Thoracic aorta (tissue), 2 donors: Measurements from ENCODE around the gene NUTF2. TPM values are rescaled to one million over a fixed set of nuclear protein-coding genes. Genes with fewer than 3 reads are reported as not detected.
"Not testable (repeated sequence)": the region's sequence is repeated elsewhere in the genome, so short reads cannot be mapped to it uniquely, and the experiment has no call there.

Experiments used
- ATAC-seq: fragments of 150-250 bp; one replicate; pipeline ENCODE4 v1.8.0; 2017; ENCODE audit warnings: low read depth; ENCODE audit not compliant: insufficient number of reproducible peaks, low FRiP score
- DNase-seq: peaks from one replicate; pipeline ENCODE4 v3.0.0-alpha.2; 2020; ENCODE audit warnings: low spot score
- H3K27ac ChIP-seq, 2 donors: fragments of 200-600 bp; sonication (generic); 1 replicate in 1 of 2; 2 replicates in 1 of 2; pipeline ENCODE4 v1.5.1; 2016; ENCODE audit warnings: mild to moderate bottlenecking in 2 of 2, moderate library complexity in 2 of 2
- H3K27me3 ChIP-seq: fragments of 200-600 bp; sonication (generic); replicated peaks from 2 replicates; pipeline ENCODE4 v1.6.0; 2016; ENCODE audit warnings: mild to moderate bottlenecking; ENCODE audit not compliant: insufficient read depth
- H3K36me3 ChIP-seq: fragments of 200-600 bp; sonication (generic); one replicate; pipeline ENCODE4 v1.5.1; 2016
- H3K4me1 ChIP-seq, 2 donors: fragments of 200-600 bp; sonication (generic); 1 replicate in 1 of 2; 2 replicates in 1 of 2; pipeline versions ENCODE4 v1.5.1 to v1.6.0; 2016; ENCODE audit warnings: low read depth in 2 of 2, mild to moderate bottlenecking in 1 of 2; ENCODE audit not compliant: control insufficient read depth in 1 of 2
- H3K4me3 ChIP-seq: fragments of 200-600 bp; sonication (generic); 2 replicates; pipeline ENCODE4 v1.5.1; 2016; ENCODE audit warnings: mild to moderate bottlenecking
- H3K9me3 ChIP-seq: fragments of 200-600 bp; sonication (generic); 2 replicates; pipeline ENCODE4 v1.5.1; 2016
- total RNA-seq, 2 donors: library from RNA; depleted of rRNA; stranded (reverse); fragments of >200 nt; gene quantifications; one replicate each; pipeline versions ENCODE4 v1.1.0 to v1.2.3, GENCODE V29; 2016
- TF ChIP-seq, protein P1 (sequence below): fragments of 200-600 bp; sonication (generic); IDR thresholded peaks from one replicate; pipeline ENCODE4 v1.5.1; 2019; ENCODE audit warnings: antibody characterized with exemption

The NUTF2 gene
- total RNA-seq, 2 donors from 2014 or later = 79.0 to 172 TPM

DNA sequence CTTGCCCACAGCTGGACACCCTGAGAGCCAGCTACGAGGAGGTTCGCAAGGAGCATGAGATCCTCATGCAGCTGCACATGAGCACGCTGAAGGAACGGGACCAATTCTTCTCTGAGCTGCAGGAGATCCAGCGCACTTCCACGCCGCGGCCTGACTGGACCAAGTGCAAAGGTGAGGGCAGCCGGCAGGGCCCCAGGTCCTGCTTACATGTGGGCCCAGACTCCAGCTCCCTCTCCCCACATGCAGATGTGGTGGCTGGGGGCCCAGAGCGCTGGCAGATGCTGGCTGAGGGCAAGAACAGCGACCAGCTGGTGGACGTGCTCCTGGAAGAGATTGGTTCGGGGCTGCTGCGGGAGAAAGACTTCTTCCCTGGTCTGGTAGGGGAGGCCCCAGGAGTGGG lies 20.8 kb upstream of the NUTF2 start:
- H3K4me1 ChIP-seq = no peaks in the 10 kb centered on the region
- DNase-seq = no peak
- no peak overlapping the region for H3K4me3 ChIP-seq
- H3K27ac ChIP-seq = no peak overlapping the region
- H3K36me3 ChIP-seq = peaks cover 21% of the 10 kb centered on the region
- no peaks in the 10 kb centered on the region for H3K27me3 ChIP-seq
- ATAC-seq = no peak
- TF ChIP-seq, protein P1, sequence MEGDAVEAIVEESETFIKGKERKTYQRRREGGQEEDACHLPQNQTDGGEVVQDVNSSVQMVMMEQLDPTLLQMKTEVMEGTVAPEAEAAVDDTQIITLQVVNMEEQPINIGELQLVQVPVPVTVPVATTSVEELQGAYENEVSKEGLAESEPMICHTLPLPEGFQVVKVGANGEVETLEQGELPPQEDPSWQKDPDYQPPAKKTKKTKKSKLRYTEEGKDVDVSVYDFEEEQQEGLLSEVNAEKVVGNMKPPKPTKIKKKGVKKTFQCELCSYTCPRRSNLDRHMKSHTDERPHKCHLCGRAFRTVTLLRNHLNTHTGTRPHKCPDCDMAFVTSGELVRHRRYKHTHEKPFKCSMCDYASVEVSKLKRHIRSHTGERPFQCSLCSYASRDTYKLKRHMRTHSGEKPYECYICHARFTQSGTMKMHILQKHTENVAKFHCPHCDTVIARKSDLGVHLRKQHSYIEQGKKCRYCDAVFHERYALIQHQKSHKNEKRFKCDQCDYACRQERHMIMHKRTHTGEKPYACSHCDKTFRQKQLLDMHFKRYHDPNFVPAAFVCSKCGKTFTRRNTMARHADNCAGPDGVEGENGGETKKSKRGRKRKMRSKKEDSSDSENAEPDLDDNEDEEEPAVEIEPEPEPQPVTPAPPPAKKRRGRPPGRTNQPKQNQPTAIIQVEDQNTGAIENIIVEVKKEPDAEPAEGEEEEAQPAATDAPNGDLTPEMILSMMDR = no peak
- H3K9me3 ChIP-seq = no peaks in the 10 kb centered on the region

DNA sequence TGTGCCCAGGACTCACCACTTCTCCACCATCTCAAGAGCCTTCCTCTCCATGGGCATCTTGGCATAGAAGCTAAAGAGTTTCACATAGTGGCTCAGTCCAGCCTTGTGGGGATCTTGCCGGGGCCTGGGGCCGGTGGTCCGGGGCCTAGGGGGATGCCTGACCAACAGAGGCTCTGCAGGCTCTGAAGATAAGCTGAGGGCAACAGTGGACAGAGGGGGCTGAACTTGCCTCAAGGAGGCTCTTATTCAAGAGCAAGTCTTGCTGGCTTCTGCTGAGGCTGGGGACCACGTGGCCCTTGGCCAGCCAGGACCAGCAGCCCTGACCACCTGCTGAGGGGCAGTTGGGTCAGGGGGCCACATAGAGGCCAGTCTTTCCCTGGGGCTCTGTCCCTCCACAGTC lies 18.1 kb upstream of the NUTF2 start:
- H3K27ac ChIP-seq = no peak overlapping the region
- no peaks in the 10 kb centered on the region for H3K27me3 ChIP-seq
- TF ChIP-seq, protein P1 = no peak
- DNase-seq = no peak
- H3K4me3 ChIP-seq = no peak overlapping the region
- H3K36me3 ChIP-seq = peaks cover 32% of the 10 kb centered on the region
- no peaks in the 10 kb centered on the region for H3K9me3 ChIP-seq
- H3K4me1 ChIP-seq = peaks cover 4 to 8% of the 10 kb centered on the region in 2 donors
- ATAC-seq = no peak

DNA sequence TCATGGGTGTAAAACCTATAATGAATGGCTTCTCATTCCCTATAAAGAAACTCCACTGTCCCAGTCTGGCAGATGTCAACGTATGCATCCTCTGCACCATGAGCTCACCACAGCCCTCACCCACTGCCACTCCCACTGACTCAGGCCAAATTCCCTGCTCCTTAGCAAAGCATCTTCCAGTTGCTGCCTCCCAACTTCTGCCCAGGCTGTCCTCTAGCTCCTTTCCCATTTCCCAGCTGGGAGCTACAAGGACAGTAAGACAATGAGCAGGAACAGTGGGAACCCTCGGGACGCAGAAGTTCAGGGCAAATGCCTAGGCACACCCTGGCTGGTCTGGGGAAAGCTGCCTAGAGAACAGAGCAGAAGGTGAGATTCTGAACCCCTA lies 13.7 kb upstream of the NUTF2 start:
- Histone ChIP-seq H3K27ac (peak overlapping the region; percentile 52 to 56), H3K4me1 (peaks cover 8 to 13% of the 10 kb centered on the region in 2 donors), H3K9me3 (no peaks in the 10 kb centered on the region), H3K27me3 (no peaks in the 10 kb centered on the region), H3K36me3 (peaks cover 32% of the 10 kb centered on the region), H3K4me3 (peak overlapping the region; percentile 89)
- TF ChIP-seq, protein P1 = no peak
- DNase-seq (no peak), ATAC-seq (no peak)

DNA sequence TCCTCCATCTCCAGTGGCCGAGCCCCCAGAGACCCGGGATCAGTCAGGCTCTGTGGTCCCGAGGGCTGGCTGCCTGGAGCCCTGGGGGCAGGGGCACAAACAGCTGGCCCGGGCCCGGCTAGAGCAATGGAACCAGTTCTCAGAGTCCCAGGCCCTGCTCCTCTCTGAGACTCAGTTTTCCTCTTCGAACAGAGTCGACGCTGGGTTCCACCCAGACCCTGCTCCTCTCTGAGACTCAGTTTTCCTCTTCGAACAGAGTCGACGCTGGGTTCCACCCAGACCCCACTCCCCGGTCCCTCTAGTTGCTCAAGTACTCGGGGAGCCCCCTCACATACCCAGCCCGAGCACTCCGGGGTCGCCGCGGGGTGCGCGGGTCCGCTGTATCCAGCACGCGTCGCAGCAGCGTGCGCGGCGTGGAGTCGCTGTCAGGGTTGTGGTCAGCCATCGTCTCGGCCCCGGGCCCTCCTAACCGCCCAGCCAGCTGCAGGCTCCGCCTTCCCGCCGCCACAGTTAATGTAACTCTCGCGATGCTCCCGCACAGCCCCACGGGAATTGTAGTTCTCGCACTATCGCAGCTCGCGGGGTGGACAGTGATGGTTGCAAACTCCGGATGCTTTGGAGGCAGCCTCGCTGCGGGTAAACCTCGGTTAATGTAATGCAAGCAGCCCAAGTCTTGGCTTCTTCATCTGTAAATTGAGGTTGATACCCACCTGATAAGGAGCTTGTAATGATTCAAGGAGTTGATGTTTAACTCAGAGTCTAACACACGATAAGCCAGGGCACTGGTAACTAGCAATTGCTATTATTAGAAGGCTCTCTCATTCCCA lies 13.1 kb upstream of the NUTF2 start:
- Histone ChIP-seq H3K4me3 (peak overlapping the region; percentile 89), H3K36me3 (peaks cover 32% of the 10 kb centered on the region), H3K9me3 (no peaks in the 10 kb centered on the region), H3K4me1 (peaks cover 8 to 13% of the 10 kb centered on the region in 2 donors), H3K27me3 (no peaks in the 10 kb centered on the region), H3K27ac (peak overlapping the region; percentile 52 to 56)
- TF ChIP-seq, protein P1 = no peak
- ATAC-seq = peak; percentile 82
- peak; percentile 80 for DNase-seq

DNA sequence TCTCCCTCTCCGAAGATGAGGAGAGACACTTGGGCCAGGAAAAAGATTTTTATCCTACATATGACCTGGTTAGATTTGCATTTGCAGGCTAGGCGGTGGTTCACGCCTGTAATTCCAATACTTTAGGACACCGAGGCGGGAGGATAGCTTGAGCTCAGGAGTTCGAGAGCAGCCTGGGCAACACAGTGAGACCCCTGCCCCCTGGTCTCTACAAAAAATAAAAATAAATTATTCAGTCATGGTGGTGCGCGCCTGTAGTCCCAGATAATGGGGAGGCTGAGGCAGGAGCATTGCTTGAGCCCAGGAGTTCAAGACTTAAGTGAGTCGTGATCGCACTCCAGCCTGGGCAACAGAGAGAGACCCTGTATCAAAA lies 12.5 kb upstream of the NUTF2 start:
- DNase-seq (no peak), ATAC-seq (no peak)
- Histone ChIP-seq H3K9me3 (no peaks in the 10 kb centered on the region), H3K36me3 (peaks cover 28% of the 10 kb centered on the region), H3K27me3 (no peaks in the 10 kb centered on the region), H3K4me1 (peaks cover 8 to 13% of the 10 kb centered on the region in 2 donors), H3K27ac (peak overlapping the region; percentile 52 to 56), H3K4me3 (peak overlapping the region; percentile 89)
- TF ChIP-seq, protein P1 = no peak

DNA sequence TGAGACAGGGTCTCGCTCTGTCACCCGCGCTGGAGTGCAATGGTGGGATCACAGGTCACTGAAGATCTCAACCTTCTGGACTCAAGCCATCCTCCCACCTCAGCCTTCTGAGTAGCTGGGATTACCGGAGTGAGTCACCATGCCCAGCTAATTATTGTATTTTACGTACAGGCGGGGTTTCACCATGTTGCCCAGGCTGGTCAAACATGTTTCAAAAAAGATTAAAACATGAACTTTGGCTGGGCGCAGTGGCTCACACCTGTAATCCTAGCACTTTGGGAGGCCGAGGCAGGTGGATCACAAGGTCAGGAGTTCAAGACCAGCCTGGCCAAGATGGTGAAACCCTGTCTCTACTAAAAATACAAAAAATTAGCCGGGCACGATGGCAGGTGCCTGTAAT lies 9.5 kb upstream of the NUTF2 start:
- H3K4me1 ChIP-seq = peaks cover 12 to 13% of the 10 kb centered on the region in 2 donors
- H3K9me3 ChIP-seq, H3K36me3 ChIP-seq, H3K27ac ChIP-seq, H3K4me3 ChIP-seq, DNase-seq, H3K27me3 ChIP-seq, ATAC-seq: not testable (repeated sequence)
